K562 (cell line): ENCODE results near the gene PRKAG2. TPM values are rescaled to one million over a fixed set of nuclear protein-coding genes. Genes with fewer than 3 reads are reported as not detected.

Experiments used
- ARID1B ChIP-seq: fragments of 450-650 bp; IDR thresholded peaks from 2 replicates; pipeline ENCODE4 v1.6.1; 2016; ENCODE audit warnings: antibody characterized with exemption, mild to moderate bottlenecking, inconsistent platforms
- ATF1 ChIP-seq, 2 experiments: fragments of 450-650 bp in 1 of 2; IDR thresholded peaks; 2 replicates each; pipeline ENCODE4 v1.6.1; 2016; ENCODE audit warnings: missing compliant biosample characterization in 1 of 2, missing genetic modification characterization in 1 of 2
- BCL6 ChIP-seq: fragments of 250-450 bp; sonication (Bioruptor Pico); IDR thresholded peaks from 2 replicates; pipeline ENCODE4 v1.4.0; 2020
- CREB1 ChIP-seq, 2 experiments: sonication (generic) in 1 of 2; formaldehyde crosslinking in 1 of 2; IDR thresholded peaks; 2 replicates each; pipeline versions ENCODE4 v1.6.1 to v1.8.0; 2012 to 2022; ENCODE audit warnings: inconsistent platforms in 1 of 2, mild to moderate bottlenecking in 1 of 2, missing genetic modification reagents in 1 of 2, moderate library complexity in 1 of 2
- CTBP1 ChIP-seq: fragments of 450-650 bp; IDR thresholded peaks from 2 replicates; pipeline ENCODE4 v1.6.1; 2016; ENCODE audit warnings: borderline replicate concordance
- EP300 ChIP-seq: IDR thresholded peaks from 2 replicates; pipeline ENCODE4 v1.6.1; 2012; ENCODE audit warnings: low read length, improper control_type of control experiment
- ETV1 ChIP-seq: fragments of 450-650 bp; conservative IDR thresholded peaks from 2 replicates; pipeline ENCODE4 v1.6.1; 2016; ENCODE audit warnings: missing genetic modification characterization, control low read depth, low read depth, missing compliant biosample characterization
- GATAD2A ChIP-seq: fragments of 450-650 bp; IDR thresholded peaks from 2 replicates; pipeline ENCODE4 v1.6.1; 2017
- OTX1 ChIP-seq: fragments of 450-650 bp; formaldehyde crosslinking; IDR thresholded peaks from 2 replicates; pipeline ENCODE4 v1.4.0; 2022; ENCODE audit warnings: mild to moderate bottlenecking
- POLR3G ChIP-seq: IDR thresholded peaks from 2 replicates; pipeline ENCODE4 v1.6.1; 2011; ENCODE audit not compliant: insufficient read length, insufficient replicate concordance; ENCODE audit errors: extremely low read depth
- SIN3B ChIP-seq: fragments of 450-650 bp; IDR thresholded peaks from 2 replicates; pipeline ENCODE4 v1.6.1; 2017; ENCODE audit warnings: low read depth, mild to moderate bottlenecking, moderate library complexity
- SIX5 ChIP-seq, 2 experiments: IDR thresholded peaks; 2 replicates each; pipeline ENCODE4 v1.6.1; 2011; ENCODE audit warnings: low read length in 2 of 2, borderline replicate concordance in 1 of 2, low read depth in 1 of 2, mild to moderate bottlenecking in 1 of 2, moderate library complexity in 1 of 2; ENCODE audit not compliant: insufficient read depth in 1 of 2
- STAT5A ChIP-seq: IDR thresholded peaks from 2 replicates; pipeline ENCODE4 v1.6.1; 2012; ENCODE audit warnings: low read length, inconsistent platforms, borderline replicate concordance
- SUPT5H ChIP-seq: fragments of 450-650 bp; IDR thresholded peaks from 2 replicates; pipeline ENCODE4 v1.6.1; 2016
- ZEB2 ChIP-seq: fragments of 450-650 bp; IDR thresholded peaks from 2 replicates; pipeline ENCODE4 v1.6.1; 2016
- ZSCAN29 ChIP-seq: fragments of 450-650 bp; IDR thresholded peaks from 2 replicates; pipeline ENCODE4 v1.6.1; 2017
- polyA plus RNA-seq, 8 experiments: library from polyadenylated mRNA; depleted of rRNA in 4 of 8; stranded (reverse) in 5 of 8; unstranded in 3 of 8; fragments of >200 nt; fragmentation: Nextera tagmentation in 2 of 8; fragmentation: Illumina TruSeq in 1 of 8; extraction: Ambion mirVana in 2 of 8; extraction: Trizol in 1 of 8; gene quantifications; 2 replicates each; pipeline versions ENCODE4 v1.2.1 to v1.2.3, GENCODE V29; 2011 to 2014; ENCODE audit warnings: inconsistent platforms in 1 of 8, missing spikeins in 1 of 8
- total RNA-seq, 7 experiments: library from RNA; depleted of rRNA in 6 of 7; stranded (reverse); fragments of >200 nt in 6 of 7; fragmentation: Illumina TruSeq in 2 of 7; extraction: Trizol in 2 of 7; gene quantifications; 2 replicates each; pipeline versions ENCODE4 v1.2.1 to v1.2.3, GENCODE V29; 2011 to 2021; ENCODE audit warnings: low replicate concordance in 1 of 7
- TF ChIP-seq, protein P1 (sequence below), 2 experiments: fragments of 150-350 bp in 1 of 2; IDR thresholded peaks; 2 replicates each; pipeline ENCODE4 v1.6.1; 2012 to 2016; ENCODE audit warnings: low read depth in 2 of 2, low read length in 2 of 2, mild to moderate bottlenecking in 1 of 2, moderate library complexity in 1 of 2
- TF ChIP-seq, protein P2 (sequence below): sonication (generic); formaldehyde crosslinking; IDR thresholded peaks from 2 replicates; pipeline ENCODE4 v1.8.0; 2022; ENCODE audit warnings: mild to moderate bottlenecking, missing genetic modification reagents
- TF ChIP-seq, protein P3 (sequence below), 2 experiments: fragments of 450-650 bp in 1 of 2; sonication (generic) in 1 of 2; formaldehyde crosslinking in 1 of 2; IDR thresholded peaks in 1 of 2; conservative IDR thresholded peaks in 1 of 2; 2 replicates each; pipeline versions ENCODE4 v1.6.1 to v1.8.1; 2016 to 2023; ENCODE audit warnings: mild to moderate bottlenecking in 2 of 2, moderate library complexity in 2 of 2, inconsistent platforms in 1 of 2, missing genetic modification reagents in 1 of 2
- TF ChIP-seq, protein P4 (sequence below): fragments of 450-650 bp; formaldehyde crosslinking; IDR thresholded peaks from 2 replicates; pipeline ENCODE4 v1.4.0; 2020; ENCODE audit warnings: mild to moderate bottlenecking

PRKAG2 gene
- total and polyA plus RNA-seq, 9 of the 15 experiments (the other 6 are each of a cell fraction or from before 2014, with no cell fraction given), result 0.99 to 5.6 (median 3.3) TPM

DNA sequence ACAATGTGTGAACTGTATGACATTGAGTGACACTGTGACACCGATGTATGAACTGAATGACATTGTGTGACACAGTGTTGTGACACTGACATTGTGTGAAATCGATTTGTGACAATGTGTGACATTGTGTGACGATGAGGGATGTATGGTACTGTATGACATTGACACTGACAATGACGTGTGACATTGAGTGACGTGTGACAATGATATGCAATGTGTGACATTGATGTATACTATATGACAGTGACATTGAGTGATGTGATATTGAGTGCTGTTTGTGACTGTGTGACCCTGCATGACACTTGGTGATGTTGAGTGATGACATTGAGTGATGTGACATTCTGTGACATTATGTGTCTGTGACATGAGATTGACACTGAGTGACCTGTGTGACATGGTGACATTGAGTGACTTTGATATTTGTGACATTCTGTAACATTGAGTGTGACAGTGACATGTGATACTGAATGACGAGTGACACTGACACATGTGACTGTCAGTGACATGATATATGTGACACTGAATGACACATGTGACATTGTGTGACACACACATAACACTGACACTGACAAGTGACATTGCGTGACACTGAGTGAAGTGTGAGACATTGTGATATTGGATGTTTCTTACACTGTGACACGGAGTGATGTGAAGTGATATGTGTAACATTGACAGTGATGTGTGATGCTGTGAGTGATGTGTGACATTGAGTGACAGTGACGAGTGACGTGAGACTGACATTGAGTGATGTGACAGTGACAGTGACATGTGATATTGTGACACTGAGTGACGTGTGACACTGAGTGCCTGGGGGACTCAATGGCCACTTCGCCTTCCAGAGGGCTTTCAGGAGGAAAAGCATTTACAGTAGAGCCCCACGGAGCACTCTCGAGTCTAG is 167.5 kb downstream of the PRKAG2 start (continued):
- TF ChIP-seq ZSCAN29 (no peak), ARID1B (0 out of 2 replicates have a peak, but pooled peaks have one; percentile 33), ETV1 (tag) (no peak), SIX5 (IDR thresholded peaks at IDR 0.05; ENCODE audit: borderline replicate concordance in 1 of 2, insufficient read depth in 1 of 2, low read depth in 1 of 2, low read length in 2 of 2) (peak in 1 of 2 experiments; percentile 26; a peak in 2 of 4 replicates), OTX1 (CRISPR knock-in tag) (no peak), CREB1 (IDR thresholded peaks at IDR 0.05) (0 out of 2 replicates have a peak, but pooled peaks have one; percentile 31), CREB1 (CRISPR knock-in tag; IDR thresholded peaks at IDR 0.05) (peak; percentile 54; the same call in 1 of the 2 replicates), CTBP1 (no peak), STAT5A (no peak), ATF1 (CRISPR knock-in tag; IDR thresholded peaks at IDR 0.05) (no peak), ATF1 (tag; IDR thresholded peaks at IDR 0.05) (peak; percentile 80), ZEB2 (no peak), SUPT5H (no peak), EP300 (peak; percentile 57; the same call in 1 of the 2 replicates), POLR3G (no peak), GATAD2A (no peak), SIN3B (no peak), BCL6 (CRISPR knock-in tag) (no peak)
- TF ChIP-seq, protein P1, sequence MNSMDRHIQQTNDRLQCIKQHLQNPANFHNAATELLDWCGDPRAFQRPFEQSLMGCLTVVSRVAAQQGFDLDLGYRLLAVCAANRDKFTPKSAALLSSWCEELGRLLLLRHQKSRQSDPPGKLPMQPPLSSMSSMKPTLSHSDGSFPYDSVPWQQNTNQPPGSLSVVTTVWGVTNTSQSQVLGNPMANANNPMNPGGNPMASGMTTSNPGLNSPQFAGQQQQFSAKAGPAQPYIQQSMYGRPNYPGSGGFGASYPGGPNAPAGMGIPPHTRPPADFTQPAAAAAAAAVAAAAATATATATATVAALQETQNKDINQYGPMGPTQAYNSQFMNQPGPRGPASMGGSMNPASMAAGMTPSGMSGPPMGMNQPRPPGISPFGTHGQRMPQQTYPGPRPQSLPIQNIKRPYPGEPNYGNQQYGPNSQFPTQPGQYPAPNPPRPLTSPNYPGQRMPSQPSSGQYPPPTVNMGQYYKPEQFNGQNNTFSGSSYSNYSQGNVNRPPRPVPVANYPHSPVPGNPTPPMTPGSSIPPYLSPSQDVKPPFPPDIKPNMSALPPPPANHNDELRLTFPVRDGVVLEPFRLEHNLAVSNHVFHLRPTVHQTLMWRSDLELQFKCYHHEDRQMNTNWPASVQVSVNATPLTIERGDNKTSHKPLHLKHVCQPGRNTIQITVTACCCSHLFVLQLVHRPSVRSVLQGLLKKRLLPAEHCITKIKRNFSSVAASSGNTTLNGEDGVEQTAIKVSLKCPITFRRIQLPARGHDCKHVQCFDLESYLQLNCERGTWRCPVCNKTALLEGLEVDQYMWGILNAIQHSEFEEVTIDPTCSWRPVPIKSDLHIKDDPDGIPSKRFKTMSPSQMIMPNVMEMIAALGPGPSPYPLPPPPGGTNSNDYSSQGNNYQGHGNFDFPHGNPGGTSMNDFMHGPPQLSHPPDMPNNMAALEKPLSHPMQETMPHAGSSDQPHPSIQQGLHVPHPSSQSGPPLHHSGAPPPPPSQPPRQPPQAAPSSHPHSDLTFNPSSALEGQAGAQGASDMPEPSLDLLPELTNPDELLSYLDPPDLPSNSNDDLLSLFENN (IDR thresholded peaks at IDR 0.05; ENCODE audit: low read depth in 2 of 2, low read length in 2 of 2), result no peak
- TF ChIP-seq, protein P2, sequence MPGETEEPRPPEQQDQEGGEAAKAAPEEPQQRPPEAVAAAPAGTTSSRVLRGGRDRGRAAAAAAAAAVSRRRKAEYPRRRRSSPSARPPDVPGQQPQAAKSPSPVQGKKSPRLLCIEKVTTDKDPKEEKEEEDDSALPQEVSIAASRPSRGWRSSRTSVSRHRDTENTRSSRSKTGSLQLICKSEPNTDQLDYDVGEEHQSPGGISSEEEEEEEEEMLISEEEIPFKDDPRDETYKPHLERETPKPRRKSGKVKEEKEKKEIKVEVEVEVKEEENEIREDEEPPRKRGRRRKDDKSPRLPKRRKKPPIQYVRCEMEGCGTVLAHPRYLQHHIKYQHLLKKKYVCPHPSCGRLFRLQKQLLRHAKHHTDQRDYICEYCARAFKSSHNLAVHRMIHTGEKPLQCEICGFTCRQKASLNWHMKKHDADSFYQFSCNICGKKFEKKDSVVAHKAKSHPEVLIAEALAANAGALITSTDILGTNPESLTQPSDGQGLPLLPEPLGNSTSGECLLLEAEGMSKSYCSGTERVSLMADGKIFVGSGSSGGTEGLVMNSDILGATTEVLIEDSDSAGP, result 0 out of 2 replicates have a peak, but pooled peaks have one; percentile 40
- TF ChIP-seq, protein P3, sequence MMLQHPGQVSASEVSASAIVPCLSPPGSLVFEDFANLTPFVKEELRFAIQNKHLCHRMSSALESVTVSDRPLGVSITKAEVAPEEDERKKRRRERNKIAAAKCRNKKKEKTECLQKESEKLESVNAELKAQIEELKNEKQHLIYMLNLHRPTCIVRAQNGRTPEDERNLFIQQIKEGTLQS (IDR thresholded peaks at IDR 0.05), result no peak
- TF ChIP-seq, protein P3 (CRISPR knock-in tag; conservative IDR thresholded peaks at IDR 0.05), result no peak
- TF ChIP-seq, protein P4, sequence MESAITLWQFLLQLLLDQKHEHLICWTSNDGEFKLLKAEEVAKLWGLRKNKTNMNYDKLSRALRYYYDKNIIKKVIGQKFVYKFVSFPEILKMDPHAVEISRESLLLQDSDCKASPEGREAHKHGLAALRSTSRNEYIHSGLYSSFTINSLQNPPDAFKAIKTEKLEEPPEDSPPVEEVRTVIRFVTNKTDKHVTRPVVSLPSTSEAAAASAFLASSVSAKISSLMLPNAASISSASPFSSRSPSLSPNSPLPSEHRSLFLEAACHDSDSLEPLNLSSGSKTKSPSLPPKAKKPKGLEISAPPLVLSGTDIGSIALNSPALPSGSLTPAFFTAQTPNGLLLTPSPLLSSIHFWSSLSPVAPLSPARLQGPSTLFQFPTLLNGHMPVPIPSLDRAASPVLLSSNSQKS (CRISPR knock-in tag), result no peak
